ENCODE measurements around the gene ZBTB32. TPM values are rescaled to one million over a fixed set of nuclear protein-coding genes. Genes with fewer than 3 reads are reported as not detected.

The ZBTB32 gene
- total RNA-seq, 1 donor from 2014 or later, result not detected

DNA sequence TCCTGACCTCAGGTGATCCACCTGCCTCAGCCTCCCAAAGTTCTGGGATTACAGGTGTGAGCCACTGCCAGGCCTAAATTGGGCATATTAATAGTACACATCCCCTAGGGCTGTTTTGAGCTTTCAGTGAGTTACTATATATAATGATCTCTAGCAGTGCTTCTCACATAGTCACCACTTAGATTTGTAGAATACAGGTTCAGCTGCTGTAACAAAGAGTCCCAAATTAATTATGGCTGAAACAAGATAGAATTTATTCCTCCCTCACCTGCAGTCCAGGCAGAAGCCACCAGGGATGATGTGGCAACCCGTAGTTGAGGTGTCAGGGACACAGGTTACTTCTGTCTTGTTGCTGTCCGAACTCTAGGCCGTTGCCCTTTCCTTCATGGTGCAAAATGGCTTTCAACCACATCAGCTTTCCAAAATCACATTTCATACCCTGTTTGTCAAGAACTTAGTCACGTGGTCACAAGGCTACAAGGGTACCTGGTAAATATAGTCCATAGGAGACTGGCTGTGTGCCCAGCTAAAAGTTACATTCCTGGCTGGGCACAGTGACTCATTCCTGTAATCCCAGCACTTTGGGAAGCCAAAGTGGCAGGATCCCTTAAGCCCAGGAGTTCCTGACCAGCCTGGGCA lies 56.5 kb downstream of the ZBTB32 start:
- Histone ChIP-seq H3K36me3 (ENCODE audit: insufficient read depth, low read length) (peaks cover 5% of the 10 kb centered on the region), H3K79me2 (ENCODE audit: insufficient read depth, low read length) (peaks cover 28% of the 10 kb centered on the region), H3K4me1 (ENCODE audit: insufficient read depth, low read length) (peaks cover 26% of the 10 kb centered on the region), H3K4me2 (ENCODE audit: low read length) (no peak overlapping the region), H3K9me3 (ENCODE audit: insufficient read depth, low read depth, low read length) (no peaks in the 10 kb centered on the region), H3K27ac (ENCODE audit: low read depth, low read length) (no peak overlapping the region), H3K4me3 (ENCODE audit: insufficient read depth, low read depth, low read length) (no peak overlapping the region), H3K9ac (ENCODE audit: low read length) (no peak overlapping the region), H2AFZ (ENCODE audit: low read depth, low read length) (no peak overlapping the region), H3K27me3 (ENCODE audit: insufficient read depth, low read length) (no peaks in the 10 kb centered on the region), H4K20me1 (ENCODE audit: insufficient read depth, low read length) (peaks cover 11% of the 10 kb centered on the region)
- no peaks in the 10 kb centered on the region for H3K27me3 Mint-ChIP-seq (ENCODE audit: low read depth, unreplicated experiment)
- peaks cover 13% of the 10 kb centered on the region for H3K4me1 Mint-ChIP-seq (ENCODE audit: low read depth, unreplicated experiment)
- DNase-seq (ENCODE audit: low read depth) (no peak), FAIRE-seq (no peak)
- no peaks in the 10 kb centered on the region for H3K9me3 Mint-ChIP-seq (ENCODE audit: unreplicated experiment)
- peak overlapping the region; percentile 62 for H3K4me3 Mint-ChIP-seq (ENCODE audit: unreplicated experiment)
- TF ChIP-seq, protein P1, sequence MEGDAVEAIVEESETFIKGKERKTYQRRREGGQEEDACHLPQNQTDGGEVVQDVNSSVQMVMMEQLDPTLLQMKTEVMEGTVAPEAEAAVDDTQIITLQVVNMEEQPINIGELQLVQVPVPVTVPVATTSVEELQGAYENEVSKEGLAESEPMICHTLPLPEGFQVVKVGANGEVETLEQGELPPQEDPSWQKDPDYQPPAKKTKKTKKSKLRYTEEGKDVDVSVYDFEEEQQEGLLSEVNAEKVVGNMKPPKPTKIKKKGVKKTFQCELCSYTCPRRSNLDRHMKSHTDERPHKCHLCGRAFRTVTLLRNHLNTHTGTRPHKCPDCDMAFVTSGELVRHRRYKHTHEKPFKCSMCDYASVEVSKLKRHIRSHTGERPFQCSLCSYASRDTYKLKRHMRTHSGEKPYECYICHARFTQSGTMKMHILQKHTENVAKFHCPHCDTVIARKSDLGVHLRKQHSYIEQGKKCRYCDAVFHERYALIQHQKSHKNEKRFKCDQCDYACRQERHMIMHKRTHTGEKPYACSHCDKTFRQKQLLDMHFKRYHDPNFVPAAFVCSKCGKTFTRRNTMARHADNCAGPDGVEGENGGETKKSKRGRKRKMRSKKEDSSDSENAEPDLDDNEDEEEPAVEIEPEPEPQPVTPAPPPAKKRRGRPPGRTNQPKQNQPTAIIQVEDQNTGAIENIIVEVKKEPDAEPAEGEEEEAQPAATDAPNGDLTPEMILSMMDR (IDR thresholded peaks at IDR 0.05; ENCODE audit: insufficient read depth, low read depth, low read length), result no peak
- TF ChIP-seq EZH2 (IDR thresholded peaks at IDR 0.05; ENCODE audit: insufficient read depth, low read length), result no peak
- no peak overlapping the region for H3K27ac Mint-ChIP-seq (ENCODE audit: unreplicated experiment)
- peaks cover 12% of the 10 kb centered on the region for H3K36me3 Mint-ChIP-seq (ENCODE audit: low read depth, unreplicated experiment)

DNA sequence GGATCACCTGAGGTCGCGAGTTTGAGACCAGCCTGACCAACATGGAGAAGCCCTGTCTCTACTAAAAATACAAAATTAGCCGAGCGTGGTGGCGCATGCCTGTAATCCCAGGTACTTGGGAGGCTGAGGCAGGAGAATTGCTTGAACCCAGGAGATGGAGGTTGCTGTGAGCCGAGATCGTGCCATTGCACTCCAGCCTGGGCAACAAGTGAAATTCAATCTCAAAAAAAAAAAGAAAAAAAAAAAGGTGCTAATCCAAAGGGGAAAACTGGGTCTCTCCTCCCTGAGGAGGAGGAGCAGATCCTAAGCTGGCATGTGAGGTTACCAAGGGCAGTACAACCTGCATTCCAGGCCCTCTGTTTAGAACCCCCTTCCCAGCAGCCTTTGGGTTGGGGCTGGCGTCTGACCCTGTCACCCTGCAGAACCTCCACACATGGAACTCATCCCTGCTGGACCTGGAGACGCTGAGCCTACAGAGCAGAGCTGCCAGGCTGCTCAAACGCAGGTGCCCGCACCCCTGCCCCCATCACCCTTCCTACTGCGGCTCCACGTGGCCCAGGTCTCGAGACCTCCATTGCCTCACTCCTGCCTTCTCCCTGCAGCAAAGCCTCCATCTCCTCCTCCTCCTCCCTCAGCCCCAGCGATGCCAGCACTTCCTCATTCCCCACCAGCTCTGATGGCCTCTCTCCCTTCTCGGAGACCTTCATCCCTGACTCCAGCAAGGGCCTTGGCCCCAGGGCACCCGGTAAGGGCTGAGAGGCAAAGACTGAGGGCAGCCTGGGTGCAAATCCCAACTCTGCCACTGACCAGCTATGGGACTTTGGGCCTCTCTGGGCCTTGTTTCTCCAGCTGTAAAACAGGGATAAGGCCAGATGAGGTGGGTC lies 60.3 kb downstream of the ZBTB32 start:
- Mint-ChIP-seq H3K27me3 (ENCODE audit: low read depth, unreplicated experiment) (no peaks in the 10 kb centered on the region), H3K36me3 (ENCODE audit: low read depth, unreplicated experiment) (peaks cover 11% of the 10 kb centered on the region), H3K4me3 (ENCODE audit: unreplicated experiment) (no peak overlapping the region), H3K4me1 (ENCODE audit: low read depth, unreplicated experiment) (no peaks in the 10 kb centered on the region), H3K27ac (ENCODE audit: unreplicated experiment) (no peak overlapping the region), H3K9me3 (ENCODE audit: unreplicated experiment) (no peaks in the 10 kb centered on the region)
- Histone ChIP-seq H3K36me3 (ENCODE audit: insufficient read depth, low read length) (peaks cover 7% of the 10 kb centered on the region), H3K9ac (ENCODE audit: low read length) (no peak overlapping the region), H3K4me3 (ENCODE audit: insufficient read depth, low read depth, low read length) (no peak overlapping the region), H3K4me2 (ENCODE audit: low read length) (no peak overlapping the region), H4K20me1 (ENCODE audit: insufficient read depth, low read length) (peaks cover 3% of the 10 kb centered on the region), H3K27ac (ENCODE audit: low read depth, low read length) (no peak overlapping the region), H2AFZ (ENCODE audit: low read depth, low read length) (no peak overlapping the region), H3K4me1 (ENCODE audit: insufficient read depth, low read length) (no peaks in the 10 kb centered on the region), H3K9me3 (ENCODE audit: insufficient read depth, low read depth, low read length) (no peaks in the 10 kb centered on the region), H3K27me3 (ENCODE audit: insufficient read depth, low read length) (no peaks in the 10 kb centered on the region), H3K79me2 (ENCODE audit: insufficient read depth, low read length) (peaks cover 11% of the 10 kb centered on the region)
- no peak for DNase-seq (ENCODE audit: low read depth)
- no peak for FAIRE-seq
- TF ChIP-seq, protein P1 (IDR thresholded peaks at IDR 0.05; ENCODE audit: insufficient read depth, low read depth, low read length), result no peak
- no peak for TF ChIP-seq EZH2 (IDR thresholded peaks at IDR 0.05; ENCODE audit: insufficient read depth, low read length)

Other genes starting within 250 kb of the ZBTB32 start
- not detected in 2 replicates for gene KRTDAP, start 214.1 kb upstream of the ZBTB32 start, total RNA-seq
- 50.7 and 56.9 TPM in 2 replicates for gene DMKN, start 190.9 kb upstream of the ZBTB32 start, total RNA-seq
- 0.18 and 0.38 TPM in 2 replicates for gene SBSN, start 176.2 kb upstream of the ZBTB32 start, total RNA-seq
- not detected in 2 replicates for gene GAPDHS, start 171.1 kb upstream of the ZBTB32 start, total RNA-seq
- 68.2 and 69.3 TPM in 2 replicates for gene TMEM147, start 158.9 kb upstream of the ZBTB32 start, total RNA-seq
- gene ATP4A, start 140.9 kb upstream of the ZBTB32 start, total RNA-seq, result not detected in 2 replicates
- gene PMIS2, start 118.4 kb upstream of the ZBTB32 start, total RNA-seq, result not detected in 2 replicates
- gene HAUS5, start 91.8 kb upstream of the ZBTB32 start, total RNA-seq, result 5.3 and 6.0 TPM in 2 replicates
- gene RBM42, start 75.5 kb upstream of the ZBTB32 start, total RNA-seq, result 102 and 106 TPM in 2 replicates
- 0.45 TPM in 1 of 2 replicates, not detected in the other for gene ETV2, start 62.8 kb upstream of the ZBTB32 start, total RNA-seq
- 326 and 344 TPM in 2 replicates for gene COX6B1, start 56.2 kb upstream of the ZBTB32 start, total RNA-seq
- gene UPK1A, start 38.0 kb upstream of the ZBTB32 start, total RNA-seq, result 0.18 TPM in 1 of 2 replicates, not detected in the other
- 28.7 and 29.0 TPM in 2 replicates for gene KMT2B, start 13.4 kb downstream of the ZBTB32 start, total RNA-seq
- gene IGFLR1, start 37.9 kb downstream of the ZBTB32 start, total RNA-seq, result 2.0 and 2.4 TPM in 2 replicates
- gene U2AF1L4, start 40.9 kb downstream of the ZBTB32 start, total RNA-seq, result 15.7 and 16.6 TPM in 2 replicates
- 97.5 and 100 TPM in 2 replicates for gene PSENEN, start 41.1 kb downstream of the ZBTB32 start, total RNA-seq
- 12.7 and 15.6 TPM in 2 replicates for gene LIN37, start 44.0 kb downstream of the ZBTB32 start, total RNA-seq
- 1.2 and 1.9 TPM in 2 replicates for gene HSPB6, start 52.5 kb downstream of the ZBTB32 start, total RNA-seq
- 32.9 and 35.6 TPM in 2 replicates for gene PROSER3, start 53.6 kb downstream of the ZBTB32 start, total RNA-seq
- 5.5 and 6.8 TPM in 2 replicates for gene ARHGAP33, start 71.0 kb downstream of the ZBTB32 start, total RNA-seq
- not detected in 2 replicates for gene PRODH2, start 108.3 kb downstream of the ZBTB32 start, total RNA-seq
- gene NPHS1, start 147.9 kb downstream of the ZBTB32 start, total RNA-seq, result not detected in 2 replicates
- gene KIRREL2, start 152.4 kb downstream of the ZBTB32 start, total RNA-seq, result 0.12 and 0.18 TPM in 2 replicates
- 66.0 and 69.4 TPM in 2 replicates for gene APLP1, start 164.0 kb downstream of the ZBTB32 start, total RNA-seq
- 7.0 and 8.4 TPM in 2 replicates for gene NFKBID, start 196.0 kb downstream of the ZBTB32 start, total RNA-seq
- 1.8 and 2.1 TPM in 2 replicates for gene HCST, start 198.0 kb downstream of the ZBTB32 start, total RNA-seq
- gene TYROBP, start 203.7 kb downstream of the ZBTB32 start, total RNA-seq, result not detected in 2 replicates
- 15.1 and 15.3 TPM in 2 replicates for gene LRFN3, start 231.8 kb downstream of the ZBTB32 start, total RNA-seq